Neural crest cell (in vitro differentiated cells): ENCODE measurements around the gene SH3PXD2A. TPM values are rescaled to one million over a fixed set of nuclear protein-coding genes. Genes with fewer than 3 reads are reported as not detected.
A peak's percentile ranks its signal among the peaks of the same experiment; 100 is the strongest.

Experiments used
- DNase-seq: peaks from one replicate; pipeline ENCODE4 v3.0.0; 2021; ENCODE audit warnings: low read depth, mixed read lengths, low spot score
- H3K27ac Mint-ChIP-seq: one replicate; pipeline ENCODE4 v1.8.0; 2021; ENCODE audit warnings: mild to moderate bottlenecking, mixed read lengths; ENCODE audit not compliant: unreplicated experiment
- H3K27me3 Mint-ChIP-seq: 2 replicates; pipeline ENCODE4 v1.8.0; 2021; ENCODE audit warnings: low read depth, mild to moderate bottlenecking, mixed read lengths
- H3K36me3 Mint-ChIP-seq: 2 replicates; pipeline ENCODE4 v1.8.0; 2021; ENCODE audit warnings: low read depth, mild to moderate bottlenecking, mixed read lengths
- H3K4me1 Mint-ChIP-seq: 2 replicates; pipeline ENCODE4 v1.8.0; 2021; ENCODE audit warnings: mixed read lengths
- H3K4me3 Mint-ChIP-seq: one replicate; pipeline ENCODE4 v1.8.0; 2021; ENCODE audit warnings: mild to moderate bottlenecking, mixed read lengths
- H3K9me3 Mint-ChIP-seq: 2 replicates; pipeline ENCODE4 v1.8.0; 2021; ENCODE audit warnings: mixed read lengths
- total RNA-seq: library from RNA; stranded (reverse); gene quantifications from 2 replicates; pipeline ENCODE4 v1.2.1, GENCODE V29; 2021
- TF ChIP-seq, protein P1 (sequence below): fragments of 200-600 bp; sonication (generic); conservative IDR thresholded peaks from 2 replicates; pipeline ENCODE4 v1.5.0; 2021; ENCODE audit warnings: antibody characterized with exemption, mild to moderate bottlenecking

Gene SH3PXD2A
- total RNA-seq, 1 donor from 2014 or later = 22.8 TPM

- H3K4me1 Mint-ChIP-seq = peaks cover 5% of the 10 kb centered on the region
- peak overlapping the region; percentile 3 for H3K4me3 Mint-ChIP-seq
- no peak overlapping the region for H3K27ac Mint-ChIP-seq
- TF ChIP-seq, protein P1, sequence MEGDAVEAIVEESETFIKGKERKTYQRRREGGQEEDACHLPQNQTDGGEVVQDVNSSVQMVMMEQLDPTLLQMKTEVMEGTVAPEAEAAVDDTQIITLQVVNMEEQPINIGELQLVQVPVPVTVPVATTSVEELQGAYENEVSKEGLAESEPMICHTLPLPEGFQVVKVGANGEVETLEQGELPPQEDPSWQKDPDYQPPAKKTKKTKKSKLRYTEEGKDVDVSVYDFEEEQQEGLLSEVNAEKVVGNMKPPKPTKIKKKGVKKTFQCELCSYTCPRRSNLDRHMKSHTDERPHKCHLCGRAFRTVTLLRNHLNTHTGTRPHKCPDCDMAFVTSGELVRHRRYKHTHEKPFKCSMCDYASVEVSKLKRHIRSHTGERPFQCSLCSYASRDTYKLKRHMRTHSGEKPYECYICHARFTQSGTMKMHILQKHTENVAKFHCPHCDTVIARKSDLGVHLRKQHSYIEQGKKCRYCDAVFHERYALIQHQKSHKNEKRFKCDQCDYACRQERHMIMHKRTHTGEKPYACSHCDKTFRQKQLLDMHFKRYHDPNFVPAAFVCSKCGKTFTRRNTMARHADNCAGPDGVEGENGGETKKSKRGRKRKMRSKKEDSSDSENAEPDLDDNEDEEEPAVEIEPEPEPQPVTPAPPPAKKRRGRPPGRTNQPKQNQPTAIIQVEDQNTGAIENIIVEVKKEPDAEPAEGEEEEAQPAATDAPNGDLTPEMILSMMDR = peak; percentile 76
- H3K27me3 Mint-ChIP-seq = no peaks in the 10 kb centered on the region
- DNase-seq = peak; percentile 63
- H3K36me3 Mint-ChIP-seq = no peaks in the 10 kb centered on the region
- H3K9me3 Mint-ChIP-seq = no peaks in the 10 kb centered on the region
These were observed 256.7 kb downstream of the SH3PXD2A start for GRCh38 chr10:103598654-103599115.

- no peaks in the 10 kb centered on the region for H3K36me3 Mint-ChIP-seq
- H3K27ac Mint-ChIP-seq = no peak overlapping the region
These were observed 258.4 kb downstream of the SH3PXD2A start for GRCh38 chr10:103597003-103597402.

GRCh38 chr10:103595933-103596726, 259.2 kb downstream of the SH3PXD2A start:
- Mint-ChIP-seq H3K9me3 (no peaks in the 10 kb centered on the region), H3K4me1 (peaks cover 8% of the 10 kb centered on the region), H3K36me3 (no peaks in the 10 kb centered on the region), H3K4me3 (no peak overlapping the region), H3K27ac (no peak overlapping the region), H3K27me3 (no peaks in the 10 kb centered on the region)
- TF ChIP-seq, protein P1 = no peak
- no peak for DNase-seq

More at GRCh38 chr10:103597003-103597402, 258.4 kb downstream of the SH3PXD2A start:
- Mint-ChIP-seq H3K4me1 (peaks cover 8% of the 10 kb centered on the region), H3K4me3 (no peak overlapping the region), H3K27me3 (no peaks in the 10 kb centered on the region), H3K9me3 (no peaks in the 10 kb centered on the region)
- TF ChIP-seq, protein P1 = no peak
- DNase-seq = no peak

DNA sequence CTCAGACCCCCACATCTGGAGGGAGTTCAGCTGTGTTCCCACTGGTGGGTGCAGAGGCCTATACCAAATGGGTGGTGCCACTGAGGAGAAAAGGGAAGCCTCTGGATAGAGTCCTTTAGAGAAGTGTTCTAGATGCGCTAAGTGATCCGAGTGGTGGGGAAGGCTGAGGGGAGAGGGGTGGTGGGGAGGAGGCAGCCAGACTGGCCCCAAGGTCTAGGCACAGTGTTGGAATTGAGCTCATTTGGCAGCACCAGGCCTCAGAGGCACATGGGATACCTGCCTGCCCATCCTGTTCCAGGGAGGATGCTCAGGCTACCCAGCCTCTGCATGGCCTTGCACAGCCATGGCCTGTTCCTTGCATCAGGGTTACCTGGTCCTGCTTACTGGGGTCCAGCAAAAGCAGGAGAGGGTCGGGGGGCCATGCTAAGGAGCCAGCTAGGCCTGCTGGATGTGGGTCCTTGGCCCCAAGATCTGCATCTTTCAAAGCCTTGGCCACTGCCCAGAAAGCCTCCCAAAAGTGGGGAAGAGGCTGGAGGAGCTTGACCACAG, 262.3 kb downstream of the SH3PXD2A start:
- H3K27ac Mint-ChIP-seq = no peak overlapping the region
- DNase-seq = no peak
- no peaks in the 10 kb centered on the region for H3K9me3 Mint-ChIP-seq
- H3K4me1 Mint-ChIP-seq = peaks cover 3% of the 10 kb centered on the region
- peaks cover 5% of the 10 kb centered on the region for H3K36me3 Mint-ChIP-seq
- TF ChIP-seq, protein P1 = no peak
- no peaks in the 10 kb centered on the region for H3K27me3 Mint-ChIP-seq
- peak overlapping the region; percentile 51 for H3K4me3 Mint-ChIP-seq

- H3K27ac Mint-ChIP-seq = peak overlapping the region; percentile 43
- H3K27me3 Mint-ChIP-seq = no peaks in the 10 kb centered on the region
- H3K36me3 Mint-ChIP-seq = peaks cover 7% of the 10 kb centered on the region
These were observed 263.0 kb downstream of the SH3PXD2A start for GRCh38 chr10:103592186-103593021.

More at GRCh38 chr10:103592186-103593021, 263.0 kb downstream of the SH3PXD2A start:
- Mint-ChIP-seq H3K9me3 (no peaks in the 10 kb centered on the region), H3K4me3 (peak overlapping the region; percentile 51), H3K4me1 (peaks cover 3% of the 10 kb centered on the region)
- TF ChIP-seq, protein P1 = peak; percentile 70
- DNase-seq = peak; percentile 55
